Measurements from ENCODE around the gene PEX14.

DNA sequence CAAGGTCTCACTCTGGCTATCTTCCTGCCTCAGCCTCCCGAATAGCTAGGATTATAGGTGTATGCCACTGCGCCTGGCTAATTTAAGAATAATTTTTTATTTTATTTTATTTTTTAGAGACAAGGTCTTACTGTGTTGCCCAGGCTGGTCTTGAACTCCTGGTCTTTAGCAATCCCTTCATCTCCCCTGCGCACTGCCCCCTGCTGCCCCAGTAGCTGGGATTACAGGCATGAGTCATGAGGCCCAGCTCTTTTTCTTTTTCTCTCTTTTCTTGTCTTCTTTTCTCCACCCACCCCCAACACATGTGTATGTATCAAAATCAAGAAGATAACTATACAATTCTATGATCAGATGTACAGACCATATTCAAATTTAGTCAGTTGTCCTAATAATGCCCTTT, 87.2 kb downstream of the PEX14 start:
- TF ChIP-seq EZH2 (IDR thresholded peaks at IDR 0.05; ENCODE audit: borderline replicate concordance, low read length), result no peak
- TF ChIP-seq, protein P1, sequence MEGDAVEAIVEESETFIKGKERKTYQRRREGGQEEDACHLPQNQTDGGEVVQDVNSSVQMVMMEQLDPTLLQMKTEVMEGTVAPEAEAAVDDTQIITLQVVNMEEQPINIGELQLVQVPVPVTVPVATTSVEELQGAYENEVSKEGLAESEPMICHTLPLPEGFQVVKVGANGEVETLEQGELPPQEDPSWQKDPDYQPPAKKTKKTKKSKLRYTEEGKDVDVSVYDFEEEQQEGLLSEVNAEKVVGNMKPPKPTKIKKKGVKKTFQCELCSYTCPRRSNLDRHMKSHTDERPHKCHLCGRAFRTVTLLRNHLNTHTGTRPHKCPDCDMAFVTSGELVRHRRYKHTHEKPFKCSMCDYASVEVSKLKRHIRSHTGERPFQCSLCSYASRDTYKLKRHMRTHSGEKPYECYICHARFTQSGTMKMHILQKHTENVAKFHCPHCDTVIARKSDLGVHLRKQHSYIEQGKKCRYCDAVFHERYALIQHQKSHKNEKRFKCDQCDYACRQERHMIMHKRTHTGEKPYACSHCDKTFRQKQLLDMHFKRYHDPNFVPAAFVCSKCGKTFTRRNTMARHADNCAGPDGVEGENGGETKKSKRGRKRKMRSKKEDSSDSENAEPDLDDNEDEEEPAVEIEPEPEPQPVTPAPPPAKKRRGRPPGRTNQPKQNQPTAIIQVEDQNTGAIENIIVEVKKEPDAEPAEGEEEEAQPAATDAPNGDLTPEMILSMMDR (IDR thresholded peaks at IDR 0.05; ENCODE audit: low read length), result no peak
